Measurements from ENCODE around the gene ADAM12. TPM values are rescaled to one million over a fixed set of nuclear protein-coding genes. Genes with fewer than 3 reads are reported as not detected.

The ADAM12 gene
- total RNA-seq, 1 experiment from 2014 or later, result not detected

DNA sequence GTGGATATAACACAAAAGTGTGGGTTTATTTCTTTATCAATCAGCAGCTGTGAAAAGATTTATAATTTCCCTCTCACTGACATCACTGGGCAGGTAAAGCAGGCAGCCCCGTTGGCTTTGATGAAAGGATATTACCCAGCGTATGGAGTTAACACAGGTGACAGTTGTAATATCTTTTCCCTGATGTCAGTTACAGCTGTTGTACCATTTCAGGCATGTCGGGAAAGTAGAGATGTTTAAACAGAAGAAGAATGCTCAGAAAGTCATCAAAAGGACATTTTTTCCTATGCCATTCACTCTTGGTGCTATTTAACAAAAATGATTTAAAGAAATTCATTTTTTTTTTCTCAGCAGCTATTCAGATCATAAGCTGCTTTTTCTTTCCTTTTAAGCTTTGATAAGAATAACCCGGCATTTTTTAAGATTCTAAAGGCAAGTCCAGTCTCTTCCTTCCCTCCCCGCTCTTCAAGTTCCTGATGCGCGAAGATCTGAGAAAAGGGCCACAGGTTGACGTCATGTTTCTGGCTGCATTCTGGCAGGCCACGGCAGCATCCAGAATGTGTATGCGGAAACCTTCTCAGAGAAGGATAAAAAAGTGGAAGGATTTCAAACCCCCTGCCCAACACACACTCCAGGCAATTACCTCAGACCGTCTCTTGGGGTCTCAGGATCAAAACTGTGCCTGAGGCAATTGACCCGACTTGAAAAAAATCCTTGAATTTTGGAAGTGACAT is 32.5 kb upstream of the ADAM12 start:
- CTCF ChIA-PET, result no interaction called here
- TF ChIP-seq, protein P1, sequence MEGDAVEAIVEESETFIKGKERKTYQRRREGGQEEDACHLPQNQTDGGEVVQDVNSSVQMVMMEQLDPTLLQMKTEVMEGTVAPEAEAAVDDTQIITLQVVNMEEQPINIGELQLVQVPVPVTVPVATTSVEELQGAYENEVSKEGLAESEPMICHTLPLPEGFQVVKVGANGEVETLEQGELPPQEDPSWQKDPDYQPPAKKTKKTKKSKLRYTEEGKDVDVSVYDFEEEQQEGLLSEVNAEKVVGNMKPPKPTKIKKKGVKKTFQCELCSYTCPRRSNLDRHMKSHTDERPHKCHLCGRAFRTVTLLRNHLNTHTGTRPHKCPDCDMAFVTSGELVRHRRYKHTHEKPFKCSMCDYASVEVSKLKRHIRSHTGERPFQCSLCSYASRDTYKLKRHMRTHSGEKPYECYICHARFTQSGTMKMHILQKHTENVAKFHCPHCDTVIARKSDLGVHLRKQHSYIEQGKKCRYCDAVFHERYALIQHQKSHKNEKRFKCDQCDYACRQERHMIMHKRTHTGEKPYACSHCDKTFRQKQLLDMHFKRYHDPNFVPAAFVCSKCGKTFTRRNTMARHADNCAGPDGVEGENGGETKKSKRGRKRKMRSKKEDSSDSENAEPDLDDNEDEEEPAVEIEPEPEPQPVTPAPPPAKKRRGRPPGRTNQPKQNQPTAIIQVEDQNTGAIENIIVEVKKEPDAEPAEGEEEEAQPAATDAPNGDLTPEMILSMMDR (IDR thresholded peaks at IDR 0.05 in 2 of 3, conservative IDR thresholded peaks at IDR 0.05 in 1 of 3; ENCODE audit: borderline replicate concordance in 1 of 3, insufficient read depth in 1 of 3, low read depth in 2 of 3, low read length in 2 of 3), result no peak
- TF ChIP-seq TCF7L2 (IDR thresholded peaks at IDR 0.05; ENCODE audit: borderline replicate concordance, extremely low read depth, insufficient read depth, insufficient read length) (no peak), JUND (IDR thresholded peaks at IDR 0.05) (no peak), FOSL1 (IDR thresholded peaks at IDR 0.05; ENCODE audit: low read depth) (no peak), POLR2A (IDR thresholded peaks at IDR 0.05; ENCODE audit: borderline replicate concordance, extremely low read depth, insufficient read depth, insufficient read length) (no peak), YY1 (IDR thresholded peaks at IDR 0.05; ENCODE audit: extremely low read depth, insufficient replicate concordance, low read depth, low read length) (no peak), SIN3A (IDR thresholded peaks at IDR 0.05; ENCODE audit: low read depth) (no peak), EZH2phosphoT487 (IDR thresholded peaks at IDR 0.05; ENCODE audit: borderline replicate concordance) (no peak), EZH2 (IDR thresholded peaks at IDR 0.05) (no peak), SRF (IDR thresholded peaks at IDR 0.05; ENCODE audit: low read depth) (no peak), CEBPB (IDR thresholded peaks at IDR 0.05; ENCODE audit: low read depth) (no peak), POLR2AphosphoS5 (IDR thresholded peaks at IDR 0.05; ENCODE audit: low read depth, low read length) (no peak), ELF1 (IDR thresholded peaks at IDR 0.05; ENCODE audit: borderline replicate concordance, low read depth) (no peak), ZNF274 (IDR thresholded peaks at IDR 0.05; ENCODE audit: low read depth, low read length) (no peak), ZFX (IDR thresholded peaks at IDR 0.05) (no peak), EGR1 (IDR thresholded peaks at IDR 0.05; ENCODE audit: low read depth) (no peak), RAD21 (IDR thresholded peaks at IDR 0.05; ENCODE audit: low read depth) (no peak)
- TF ChIP-seq, protein P2, sequence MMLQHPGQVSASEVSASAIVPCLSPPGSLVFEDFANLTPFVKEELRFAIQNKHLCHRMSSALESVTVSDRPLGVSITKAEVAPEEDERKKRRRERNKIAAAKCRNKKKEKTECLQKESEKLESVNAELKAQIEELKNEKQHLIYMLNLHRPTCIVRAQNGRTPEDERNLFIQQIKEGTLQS (IDR thresholded peaks at IDR 0.05), result no peak
- TF ChIP-seq, protein P3, sequence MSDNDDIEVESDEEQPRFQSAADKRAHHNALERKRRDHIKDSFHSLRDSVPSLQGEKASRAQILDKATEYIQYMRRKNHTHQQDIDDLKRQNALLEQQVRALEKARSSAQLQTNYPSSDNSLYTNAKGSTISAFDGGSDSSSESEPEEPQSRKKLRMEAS (IDR thresholded peaks at IDR 0.05), result no peak
- TF ChIP-seq, protein P4, sequence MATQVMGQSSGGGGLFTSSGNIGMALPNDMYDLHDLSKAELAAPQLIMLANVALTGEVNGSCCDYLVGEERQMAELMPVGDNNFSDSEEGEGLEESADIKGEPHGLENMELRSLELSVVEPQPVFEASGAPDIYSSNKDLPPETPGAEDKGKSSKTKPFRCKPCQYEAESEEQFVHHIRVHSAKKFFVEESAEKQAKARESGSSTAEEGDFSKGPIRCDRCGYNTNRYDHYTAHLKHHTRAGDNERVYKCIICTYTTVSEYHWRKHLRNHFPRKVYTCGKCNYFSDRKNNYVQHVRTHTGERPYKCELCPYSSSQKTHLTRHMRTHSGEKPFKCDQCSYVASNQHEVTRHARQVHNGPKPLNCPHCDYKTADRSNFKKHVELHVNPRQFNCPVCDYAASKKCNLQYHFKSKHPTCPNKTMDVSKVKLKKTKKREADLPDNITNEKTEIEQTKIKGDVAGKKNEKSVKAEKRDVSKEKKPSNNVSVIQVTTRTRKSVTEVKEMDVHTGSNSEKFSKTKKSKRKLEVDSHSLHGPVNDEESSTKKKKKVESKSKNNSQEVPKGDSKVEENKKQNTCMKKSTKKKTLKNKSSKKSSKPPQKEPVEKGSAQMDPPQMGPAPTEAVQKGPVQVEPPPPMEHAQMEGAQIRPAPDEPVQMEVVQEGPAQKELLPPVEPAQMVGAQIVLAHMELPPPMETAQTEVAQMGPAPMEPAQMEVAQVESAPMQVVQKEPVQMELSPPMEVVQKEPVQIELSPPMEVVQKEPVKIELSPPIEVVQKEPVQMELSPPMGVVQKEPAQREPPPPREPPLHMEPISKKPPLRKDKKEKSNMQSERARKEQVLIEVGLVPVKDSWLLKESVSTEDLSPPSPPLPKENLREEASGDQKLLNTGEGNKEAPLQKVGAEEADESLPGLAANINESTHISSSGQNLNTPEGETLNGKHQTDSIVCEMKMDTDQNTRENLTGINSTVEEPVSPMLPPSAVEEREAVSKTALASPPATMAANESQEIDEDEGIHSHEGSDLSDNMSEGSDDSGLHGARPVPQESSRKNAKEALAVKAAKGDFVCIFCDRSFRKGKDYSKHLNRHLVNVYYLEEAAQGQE (IDR thresholded peaks at IDR 0.05; ENCODE audit: low read depth), result no peak
- no peaks in the 10 kb centered on the region for H4K20me1 ChIP-seq (ENCODE audit: insufficient read depth)
- no peaks in the 10 kb centered on the region for H3K9me2 ChIP-seq (ENCODE audit: insufficient read depth)
- DNase-seq (ENCODE audit: low read depth, low spot score), result no peak
- no peaks in the 10 kb centered on the region for H3K36me3 ChIP-seq (ENCODE audit: control insufficient read depth in 1 of 2, insufficient read depth in 2 of 2, low read length in 2 of 2)
- no peak for ATAC-seq
- H3K4me1 ChIP-seq (ENCODE audit: control insufficient read depth in 1 of 2, insufficient read depth in 2 of 2, low read length in 2 of 2), result no peaks in the 10 kb centered on the region
- RAD21 ChIA-PET (ENCODE audit: low non-redundant PET in 1 of 2, low total read pairs in 2 of 2, uncharacterized antibody in 2 of 2, unreplicated experiment in 2 of 2), result no interaction called here
- no peak overlapping the region for H3K27ac ChIP-seq (ENCODE audit: low read depth, low read length)
- BruUV-seq (replicated peaks), result no TSS peak
- POLR2A ChIA-PET, result no interaction called here
- no peaks in the 10 kb centered on the region for H3K79me2 ChIP-seq (ENCODE audit: insufficient read depth, low read length)
- no peak overlapping the region for H2AFZ ChIP-seq (ENCODE audit: low read depth, low read length, poor library complexity, severe bottlenecking)
- H3K4me2 ChIP-seq (ENCODE audit: low read length), result no peak overlapping the region
- H3K4me3 ChIP-seq (replicated peaks in 1 of 2; ENCODE audit: low read depth in 1 of 2, low read length in 2 of 2), result no peak overlapping the region
- intact Hi-C loops (cut with micrococcal nuclease), result loop anchor here (2.0 kb wide), 1 partner anchor 20 kb away; no protein-coding TSS in a partner anchor
- H3K27me3 ChIP-seq (ENCODE audit: insufficient read depth, low read length), result peaks cover 28% of the 10 kb centered on the region
- H3K9me3 ChIP-seq (ENCODE audit: control insufficient read depth in 1 of 2, insufficient read depth in 1 of 2, low read depth in 1 of 2, low read length in 2 of 2), result peaks cover 0 to 5% of the 10 kb centered on the region in 2 experiments; a peak in 2 of 4 replicates
- H3K9ac ChIP-seq (ENCODE audit: low read length), result no peak overlapping the region
